HG03060 (cell line): ENCODE data around the gene OLA1.

Experiments used
- ATAC-seq: cut with Tn5 transposase; IDR thresholded peaks from one replicate; pipeline ENCODE4 v1.9.1; 2021; ENCODE audit warnings: low read depth, moderate number of reproducible peaks; ENCODE audit not compliant: unreplicated experiment

OLA1 gene

DNA sequence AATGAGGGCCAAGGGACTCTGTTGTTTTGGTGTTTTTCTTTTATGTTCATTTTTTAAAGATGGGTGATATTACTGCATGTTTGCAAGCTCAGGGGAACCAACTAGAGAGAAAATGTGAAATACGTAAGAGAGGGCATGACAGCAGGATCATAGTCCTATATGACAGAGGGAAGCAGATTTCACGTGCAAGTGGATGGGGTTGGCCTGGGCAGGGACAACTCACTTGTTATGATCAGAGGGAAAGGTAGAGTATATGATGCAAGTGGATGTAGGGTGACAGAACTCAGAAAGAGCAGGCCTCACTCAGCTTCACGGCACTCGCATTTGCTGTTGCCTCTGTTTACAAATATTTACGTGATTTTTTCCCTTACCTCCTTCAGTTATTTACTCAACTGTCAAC is 67.0 kb downstream of the OLA1 start:
- no peak for ATAC-seq

DNA sequence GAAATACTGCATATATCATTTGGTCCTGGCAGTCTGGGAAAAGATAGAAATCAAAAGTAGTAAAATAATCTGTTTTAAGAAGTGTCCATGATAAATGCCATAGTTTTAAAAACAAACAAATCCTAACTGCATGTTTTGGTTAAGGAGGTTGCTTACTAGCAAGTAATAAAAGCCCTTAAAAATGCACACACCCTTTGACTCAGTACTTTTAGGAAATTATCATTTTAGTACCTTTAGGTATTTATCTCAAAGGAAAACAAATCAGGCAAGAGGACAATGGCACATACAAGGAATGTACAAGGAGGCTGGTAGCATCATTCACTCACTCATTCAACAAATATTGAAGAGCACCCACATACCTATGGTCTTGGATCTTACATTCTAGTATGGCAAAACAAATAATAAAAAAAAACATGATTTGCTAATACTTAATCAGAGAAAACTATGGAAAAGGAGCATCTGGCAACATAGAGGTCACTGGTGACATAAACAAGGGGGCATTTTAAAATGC is 67.6 kb downstream of the OLA1 start:
- ATAC-seq, result no peak

- no peak for ATAC-seq
Measured at GRCh38 chr2:174180165-174180724, 68.1 kb downstream of the OLA1 start.

DNA sequence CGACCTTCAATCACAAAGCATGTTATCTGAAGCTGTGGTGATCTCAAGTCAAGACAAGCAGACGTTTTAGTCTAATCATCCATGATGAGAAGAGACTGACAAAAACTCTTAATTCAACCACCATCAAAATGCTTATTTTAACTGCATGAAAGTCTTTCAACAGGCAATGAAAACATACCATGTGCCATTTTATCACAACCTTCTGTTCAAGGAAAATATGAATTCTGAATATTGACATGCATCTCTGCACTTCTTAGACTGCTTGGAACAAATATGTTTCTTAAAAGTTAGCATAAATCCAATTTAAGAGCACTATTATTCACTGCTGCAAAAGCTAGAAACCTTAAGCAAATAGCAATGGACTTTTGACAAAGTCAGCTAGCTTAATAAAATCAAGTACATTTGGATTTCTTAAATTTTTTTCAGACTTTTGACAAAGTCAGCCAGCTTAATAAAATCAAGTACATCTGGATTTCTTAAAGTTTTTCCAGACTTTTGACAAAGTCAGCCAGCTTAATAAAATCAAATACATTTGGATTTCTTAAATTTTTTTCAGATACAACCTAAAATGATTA is 70.9 kb downstream of the OLA1 start:
- ATAC-seq, result no peak

DNA sequence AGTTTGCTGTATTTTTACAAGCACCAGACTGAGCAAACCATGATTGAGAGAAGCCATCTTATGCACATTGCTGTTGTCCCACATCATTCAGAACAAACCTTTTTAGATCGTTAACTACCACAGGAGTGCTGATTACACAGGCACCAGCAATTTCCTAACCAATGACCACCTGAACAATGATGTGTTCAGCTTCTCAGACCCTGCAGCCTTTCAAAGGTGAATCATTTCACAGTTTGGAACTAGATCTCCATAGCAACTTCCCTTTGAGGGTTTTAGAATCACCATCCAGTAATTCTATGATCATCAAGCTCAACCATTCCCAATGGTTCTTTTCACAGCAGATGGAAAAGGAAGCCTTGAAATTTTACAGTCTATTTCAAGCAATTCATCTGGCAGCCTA is 71.4 kb downstream of the OLA1 start:
- ATAC-seq, result no peak

GRCh38 chr2:174174741-174175140 is 73.6 kb downstream of the OLA1 start:
- no peak for ATAC-seq

DNA sequence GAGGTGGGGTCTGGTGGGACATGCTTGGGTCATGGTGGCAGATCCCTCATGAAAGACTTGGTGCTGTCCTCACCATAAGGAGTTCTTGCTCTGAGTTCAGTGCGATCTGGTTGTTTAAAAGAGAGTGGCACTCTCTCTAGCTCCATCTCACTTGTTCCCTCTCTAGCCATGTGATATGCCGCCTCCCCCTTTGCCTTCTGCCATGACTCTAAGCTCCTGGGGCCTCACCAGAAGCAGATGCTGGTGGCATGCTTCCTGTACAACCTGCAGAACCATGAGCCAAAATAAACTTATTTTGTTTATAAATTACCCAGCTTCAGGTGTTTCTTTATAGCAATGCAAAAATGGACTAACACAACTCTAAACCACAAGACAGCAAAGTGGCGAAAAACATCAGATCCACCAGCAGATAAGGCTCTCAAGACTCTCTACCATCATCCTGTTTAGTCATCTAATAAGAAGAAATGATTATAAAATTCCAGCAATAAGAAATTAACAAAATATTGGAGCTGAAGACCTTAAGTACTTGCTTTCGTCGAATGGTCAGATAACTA is 75.5 kb downstream of the OLA1 start:
- ATAC-seq, result no peak

DNA sequence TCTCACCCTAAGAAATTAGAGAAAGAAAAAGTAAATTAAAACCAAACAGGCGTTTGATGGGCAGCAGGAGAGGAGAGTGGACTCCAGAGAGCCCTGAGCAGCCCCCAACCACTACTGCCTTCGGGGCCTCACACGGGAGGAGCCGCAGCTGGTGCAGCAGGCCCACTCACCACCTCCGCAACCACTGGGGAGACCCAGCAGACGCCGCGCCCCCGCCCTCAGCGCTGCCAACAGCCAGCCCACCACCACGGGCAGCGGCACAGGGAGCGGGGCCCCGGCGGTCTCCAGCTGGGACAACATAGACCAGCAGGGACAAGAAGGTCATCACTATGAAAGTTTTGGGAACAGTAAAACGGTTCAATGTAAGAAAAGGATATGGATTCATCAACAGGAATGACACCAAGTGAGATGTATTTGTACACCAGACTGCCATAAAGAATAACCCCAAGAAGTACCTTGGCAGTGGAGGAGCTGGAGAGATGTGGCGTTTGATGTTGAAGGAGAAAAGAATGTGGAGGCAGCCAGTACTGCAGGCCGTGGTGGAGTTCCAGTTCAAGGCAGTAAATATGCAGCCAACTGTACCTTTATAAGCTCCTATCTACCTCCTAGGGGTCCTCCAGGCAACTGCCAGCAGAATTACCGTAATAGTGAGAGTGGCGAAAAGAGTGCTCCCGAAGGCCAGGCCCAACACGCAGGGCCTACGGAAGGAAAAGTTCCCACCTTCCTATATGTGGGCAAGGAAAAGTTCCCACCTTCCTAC is 76.5 kb downstream of the OLA1 start:
- no peak for ATAC-seq

- no peak for ATAC-seq
Measured at GRCh38 chr2:174169372-174169771, 79.0 kb downstream of the OLA1 start.

- ATAC-seq, result no peak
Measured at GRCh38 chr2:174166261-174166660, 82.1 kb downstream of the OLA1 start.

DNA sequence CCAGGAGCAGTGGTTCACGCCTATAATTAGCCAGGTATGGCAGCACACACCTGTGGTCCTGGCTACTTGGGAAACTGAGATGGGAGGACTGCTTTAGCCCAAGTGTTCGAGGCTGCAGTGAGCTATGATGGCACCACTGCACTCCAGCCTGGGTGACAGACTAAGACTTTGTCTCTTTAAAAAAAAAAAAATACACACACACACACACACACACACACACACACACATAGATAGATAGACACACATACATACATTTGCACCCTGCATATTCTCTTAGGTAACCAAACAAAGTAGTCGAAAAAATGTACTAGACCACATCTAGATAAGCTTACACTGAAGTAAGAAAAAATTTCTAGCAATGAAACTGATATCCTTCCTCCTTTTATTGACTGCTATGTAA is 86.8 kb downstream of the OLA1 start:
- ATAC-seq, result no peak

- no peak for ATAC-seq
Measured at GRCh38 chr2:174158003-174158402, 90.3 kb downstream of the OLA1 start.

GRCh38 chr2:174157053-174157452 is 91.3 kb downstream of the OLA1 start:
- no peak for ATAC-seq

DNA sequence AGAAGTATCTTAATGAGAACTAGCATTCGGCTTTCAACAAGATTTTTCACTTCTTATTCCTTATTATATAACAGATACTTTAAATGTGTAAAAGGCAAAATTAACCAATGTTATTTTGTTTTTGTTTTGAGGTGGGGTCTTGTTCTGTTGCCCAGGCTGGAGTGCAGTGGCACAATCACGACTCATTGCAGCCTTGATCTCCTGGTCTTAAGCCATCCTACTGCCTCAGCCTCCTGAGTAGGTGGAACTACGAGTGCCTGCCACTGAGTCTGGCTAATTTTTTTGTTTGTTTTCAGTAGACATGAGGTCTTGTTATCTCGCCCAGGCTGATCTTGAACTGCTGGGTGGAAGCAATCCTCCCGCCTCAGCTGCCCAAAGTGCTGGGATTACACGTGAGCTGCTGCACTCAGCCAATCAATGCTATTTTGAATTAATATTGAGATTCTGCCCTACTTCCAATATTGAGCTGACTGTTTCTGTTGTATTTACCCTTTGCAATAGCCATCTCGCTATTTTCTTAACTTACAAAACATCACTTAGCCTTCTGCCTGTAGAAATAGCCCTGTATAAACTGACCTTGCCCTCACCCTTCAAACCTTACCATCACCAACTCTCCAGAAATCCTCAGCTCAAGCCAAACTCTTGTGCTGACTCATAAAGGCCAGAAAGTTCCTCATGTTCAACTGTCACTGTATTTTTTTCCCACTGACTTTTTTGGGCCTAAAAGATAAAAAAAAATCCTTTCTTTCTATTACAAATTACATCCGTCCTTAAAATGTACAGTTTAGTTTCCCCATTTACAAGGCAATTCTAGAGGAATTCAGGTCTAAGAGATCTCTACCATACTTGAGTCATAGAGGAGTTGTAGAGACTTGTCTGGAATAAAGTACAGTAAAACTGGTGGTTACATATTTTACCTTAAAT is 94.3 kb downstream of the OLA1 start:
- ATAC-seq, result no peak

- no peak for ATAC-seq
Measured at GRCh38 chr2:174149530-174149929, 98.8 kb downstream of the OLA1 start.

DNA sequence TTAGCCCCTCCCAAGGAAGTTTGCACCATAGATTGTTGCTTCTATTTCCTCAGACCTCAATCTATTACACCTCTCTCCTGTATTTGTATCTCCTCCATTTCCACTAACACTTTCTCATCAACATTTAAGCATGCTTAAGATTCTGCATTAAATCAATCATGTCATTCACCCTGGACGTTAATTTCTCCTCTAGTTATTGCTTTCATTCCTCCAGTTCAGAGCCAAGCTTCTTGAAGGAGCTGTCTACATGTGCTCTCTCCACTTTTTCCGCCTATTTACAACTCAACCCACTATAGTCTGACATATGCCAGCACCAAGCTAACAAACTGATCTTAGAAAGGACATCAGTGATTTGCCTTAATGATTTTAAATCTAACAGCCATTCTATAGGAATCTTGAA is 99.5 kb downstream of the OLA1 start:
- no peak for ATAC-seq

DNA sequence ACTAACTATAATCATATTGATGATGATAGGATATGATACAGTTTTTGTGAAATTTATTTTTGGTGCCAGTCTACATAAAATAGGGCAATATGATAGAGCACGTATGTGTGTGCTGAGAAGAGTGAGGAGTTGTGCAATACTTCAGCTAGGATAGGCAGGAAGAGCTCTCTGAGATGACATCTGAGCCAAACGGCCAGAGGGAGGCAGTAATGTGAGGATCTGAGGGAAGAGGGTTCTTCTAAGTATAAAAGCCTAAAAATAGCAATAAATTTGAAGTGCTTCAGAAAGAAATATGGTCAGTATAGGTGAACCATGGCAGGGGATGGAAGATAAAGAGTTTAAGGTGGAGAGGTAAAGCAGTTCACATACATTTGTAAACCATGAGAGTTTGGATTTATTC is 102.5 kb downstream of the OLA1 start:
- no peak for ATAC-seq

GRCh38 chr2:174142290-174142689 is 106.0 kb downstream of the OLA1 start:
- no peak for ATAC-seq

DNA sequence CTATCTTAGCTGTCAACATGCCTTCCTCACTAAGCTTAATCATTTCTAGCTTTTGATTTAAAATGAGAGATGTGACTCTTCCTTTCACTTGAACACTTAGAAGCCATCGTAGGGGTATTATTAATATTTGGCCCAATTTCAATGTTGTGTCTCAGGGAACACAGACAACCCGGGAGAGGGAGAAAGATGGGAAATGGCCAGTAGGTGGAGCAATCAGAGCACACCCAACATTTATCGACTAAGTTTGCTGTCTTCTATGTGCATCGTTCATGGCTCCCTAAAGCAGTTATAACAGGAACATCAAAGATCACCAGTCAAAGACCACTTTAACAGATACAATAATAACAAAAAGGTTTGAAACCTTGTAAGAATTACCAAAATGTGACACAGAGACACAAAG is 110.2 kb downstream of the OLA1 start:
- ATAC-seq, result no peak

GRCh38 chr2:174135981-174136380 is 112.4 kb downstream of the OLA1 start:
- no peak for ATAC-seq

DNA sequence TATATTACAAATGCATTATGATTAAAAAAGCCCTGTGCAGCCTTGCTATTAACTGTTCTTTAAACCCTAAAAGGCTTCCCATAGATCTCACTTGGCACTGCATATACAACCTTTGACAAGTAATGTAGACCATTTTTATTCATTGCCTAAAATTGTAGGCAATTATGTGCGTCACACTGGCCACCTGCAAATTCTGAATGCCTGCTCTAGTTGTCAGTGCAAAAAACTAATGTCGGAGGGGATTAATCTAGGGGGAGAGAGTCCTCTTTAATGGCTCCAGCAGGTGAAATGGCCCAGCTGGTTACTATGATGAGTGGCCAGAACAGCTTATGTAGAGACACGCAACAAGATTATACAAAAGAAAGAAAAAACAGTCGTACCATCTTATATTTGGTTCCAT is 123.2 kb downstream of the OLA1 start:
- no peak for ATAC-seq
